ENCODE results near the gene NPHS1. TPM values are rescaled to one million over a fixed set of nuclear protein-coding genes. Genes with fewer than 3 reads are reported as not detected.

NPHS1 gene
- total and polyA plus RNA-seq, 2 of the 8 experiments (the other 6 are each of a cell fraction or from before 2014, with no cell fraction given): 1.3 to 1.4 TPM

DNA sequence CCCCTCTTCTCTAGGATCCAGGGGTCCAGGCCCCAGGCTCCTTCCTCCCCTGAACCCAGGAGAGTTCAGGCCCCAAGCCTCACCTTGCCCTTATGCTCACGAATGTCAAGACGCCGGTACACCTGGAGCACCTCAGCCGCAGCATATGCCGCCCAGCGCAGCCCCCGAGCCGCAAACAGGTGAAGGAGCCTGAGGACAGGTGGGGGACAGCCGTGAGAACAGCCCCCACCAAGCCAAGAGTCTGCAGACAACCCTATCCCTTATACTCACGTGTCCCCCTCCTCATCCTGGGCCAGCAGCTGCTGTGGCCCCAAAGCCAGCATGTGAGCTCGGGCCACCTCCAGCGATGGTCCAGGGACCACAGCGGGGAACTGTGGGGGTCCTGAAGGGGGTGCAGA lies 44.3 kb upstream of the NPHS1 start (continued):
- TF ChIP-seq, protein P1, sequence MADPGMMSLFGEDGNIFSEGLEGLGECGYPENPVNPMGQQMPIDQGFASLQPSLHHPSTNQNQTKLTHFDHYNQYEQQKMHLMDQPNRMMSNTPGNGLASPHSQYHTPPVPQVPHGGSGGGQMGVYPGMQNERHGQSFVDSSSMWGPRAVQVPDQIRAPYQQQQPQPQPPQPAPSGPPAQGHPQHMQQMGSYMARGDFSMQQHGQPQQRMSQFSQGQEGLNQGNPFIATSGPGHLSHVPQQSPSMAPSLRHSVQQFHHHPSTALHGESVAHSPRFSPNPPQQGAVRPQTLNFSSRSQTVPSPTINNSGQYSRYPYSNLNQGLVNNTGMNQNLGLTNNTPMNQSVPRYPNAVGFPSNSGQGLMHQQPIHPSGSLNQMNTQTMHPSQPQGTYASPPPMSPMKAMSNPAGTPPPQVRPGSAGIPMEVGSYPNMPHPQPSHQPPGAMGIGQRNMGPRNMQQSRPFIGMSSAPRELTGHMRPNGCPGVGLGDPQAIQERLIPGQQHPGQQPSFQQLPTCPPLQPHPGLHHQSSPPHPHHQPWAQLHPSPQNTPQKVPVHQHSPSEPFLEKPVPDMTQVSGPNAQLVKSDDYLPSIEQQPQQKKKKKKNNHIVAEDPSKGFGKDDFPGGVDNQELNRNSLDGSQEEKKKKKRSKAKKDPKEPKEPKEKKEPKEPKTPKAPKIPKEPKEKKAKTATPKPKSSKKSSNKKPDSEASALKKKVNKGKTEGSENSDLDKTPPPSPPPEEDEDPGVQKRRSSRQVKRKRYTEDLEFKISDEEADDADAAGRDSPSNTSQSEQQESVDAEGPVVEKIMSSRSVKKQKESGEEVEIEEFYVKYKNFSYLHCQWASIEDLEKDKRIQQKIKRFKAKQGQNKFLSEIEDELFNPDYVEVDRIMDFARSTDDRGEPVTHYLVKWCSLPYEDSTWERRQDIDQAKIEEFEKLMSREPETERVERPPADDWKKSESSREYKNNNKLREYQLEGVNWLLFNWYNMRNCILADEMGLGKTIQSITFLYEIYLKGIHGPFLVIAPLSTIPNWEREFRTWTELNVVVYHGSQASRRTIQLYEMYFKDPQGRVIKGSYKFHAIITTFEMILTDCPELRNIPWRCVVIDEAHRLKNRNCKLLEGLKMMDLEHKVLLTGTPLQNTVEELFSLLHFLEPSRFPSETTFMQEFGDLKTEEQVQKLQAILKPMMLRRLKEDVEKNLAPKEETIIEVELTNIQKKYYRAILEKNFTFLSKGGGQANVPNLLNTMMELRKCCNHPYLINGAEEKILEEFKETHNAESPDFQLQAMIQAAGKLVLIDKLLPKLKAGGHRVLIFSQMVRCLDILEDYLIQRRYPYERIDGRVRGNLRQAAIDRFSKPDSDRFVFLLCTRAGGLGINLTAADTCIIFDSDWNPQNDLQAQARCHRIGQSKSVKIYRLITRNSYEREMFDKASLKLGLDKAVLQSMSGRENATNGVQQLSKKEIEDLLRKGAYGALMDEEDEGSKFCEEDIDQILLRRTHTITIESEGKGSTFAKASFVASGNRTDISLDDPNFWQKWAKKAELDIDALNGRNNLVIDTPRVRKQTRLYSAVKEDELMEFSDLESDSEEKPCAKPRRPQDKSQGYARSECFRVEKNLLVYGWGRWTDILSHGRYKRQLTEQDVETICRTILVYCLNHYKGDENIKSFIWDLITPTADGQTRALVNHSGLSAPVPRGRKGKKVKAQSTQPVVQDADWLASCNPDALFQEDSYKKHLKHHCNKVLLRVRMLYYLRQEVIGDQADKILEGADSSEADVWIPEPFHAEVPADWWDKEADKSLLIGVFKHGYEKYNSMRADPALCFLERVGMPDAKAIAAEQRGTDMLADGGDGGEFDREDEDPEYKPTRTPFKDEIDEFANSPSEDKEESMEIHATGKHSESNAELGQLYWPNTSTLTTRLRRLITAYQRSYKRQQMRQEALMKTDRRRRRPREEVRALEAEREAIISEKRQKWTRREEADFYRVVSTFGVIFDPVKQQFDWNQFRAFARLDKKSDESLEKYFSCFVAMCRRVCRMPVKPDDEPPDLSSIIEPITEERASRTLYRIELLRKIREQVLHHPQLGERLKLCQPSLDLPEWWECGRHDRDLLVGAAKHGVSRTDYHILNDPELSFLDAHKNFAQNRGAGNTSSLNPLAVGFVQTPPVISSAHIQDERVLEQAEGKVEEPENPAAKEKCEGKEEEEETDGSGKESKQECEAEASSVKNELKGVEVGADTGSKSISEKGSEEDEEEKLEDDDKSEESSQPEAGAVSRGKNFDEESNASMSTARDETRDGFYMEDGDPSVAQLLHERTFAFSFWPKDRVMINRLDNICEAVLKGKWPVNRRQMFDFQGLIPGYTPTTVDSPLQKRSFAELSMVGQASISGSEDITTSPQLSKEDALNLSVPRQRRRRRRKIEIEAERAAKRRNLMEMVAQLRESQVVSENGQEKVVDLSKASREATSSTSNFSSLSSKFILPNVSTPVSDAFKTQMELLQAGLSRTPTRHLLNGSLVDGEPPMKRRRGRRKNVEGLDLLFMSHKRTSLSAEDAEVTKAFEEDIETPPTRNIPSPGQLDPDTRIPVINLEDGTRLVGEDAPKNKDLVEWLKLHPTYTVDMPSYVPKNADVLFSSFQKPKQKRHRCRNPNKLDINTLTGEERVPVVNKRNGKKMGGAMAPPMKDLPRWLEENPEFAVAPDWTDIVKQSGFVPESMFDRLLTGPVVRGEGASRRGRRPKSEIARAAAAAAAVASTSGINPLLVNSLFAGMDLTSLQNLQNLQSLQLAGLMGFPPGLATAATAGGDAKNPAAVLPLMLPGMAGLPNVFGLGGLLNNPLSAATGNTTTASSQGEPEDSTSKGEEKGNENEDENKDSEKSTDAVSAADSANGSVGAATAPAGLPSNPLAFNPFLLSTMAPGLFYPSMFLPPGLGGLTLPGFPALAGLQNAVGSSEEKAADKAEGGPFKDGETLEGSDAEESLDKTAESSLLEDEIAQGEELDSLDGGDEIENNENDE (IDR thresholded peaks at IDR 0.05; ENCODE audit: insufficient replicate concordance, low read length): no peak
- no peak for TF ChIP-seq POLR2A (IDR thresholded peaks at IDR 0.05; ENCODE audit: control extremely low read depth in 1 of 2, low read depth in 2 of 2, low read length in 2 of 2)
- TF ChIP-seq SP4 (IDR thresholded peaks at IDR 0.05; ENCODE audit: low read length): no peak
- no peak for TF ChIP-seq TCF12 (IDR thresholded peaks at IDR 0.05; ENCODE audit: low read depth, low read length)
- TF ChIP-seq TAF7 (optimal IDR thresholded peaks at IDR 0.05; ENCODE audit: borderline replicate concordance, low read depth, low read length): no peak
